HFFc6 (cell line): Measurements from ENCODE around the gene SGMS2. TPM values are rescaled to one million over a fixed set of nuclear protein-coding genes. Genes with fewer than 3 reads are reported as not detected.

Experiments
- DNase-seq: peaks from one replicate; pipeline ENCODE4 v3.0.0-alpha.2; 2018
- H3K27ac Mint-ChIP-seq: 2 replicates; pipeline ENCODE4 v1.8.0; 2020; ENCODE audit warnings: mild to moderate bottlenecking, mixed read lengths
- H3K27me3 Mint-ChIP-seq: 2 replicates; pipeline ENCODE4 v1.8.0; 2021; ENCODE audit warnings: mild to moderate bottlenecking, moderate library complexity, mixed read lengths; ENCODE audit not compliant: insufficient read depth
- H3K36me3 Mint-ChIP-seq: 2 replicates; pipeline ENCODE4 v1.8.0; 2021; ENCODE audit warnings: low read depth, mixed read lengths
- H3K4me1 Mint-ChIP-seq: 2 replicates; pipeline ENCODE4 v1.8.0; 2020; ENCODE audit warnings: low read depth, mixed read lengths
- H3K4me3 Mint-ChIP-seq: 2 replicates; pipeline ENCODE4 v1.8.0; 2020; ENCODE audit warnings: mild to moderate bottlenecking, moderate library complexity, mixed read lengths
- H3K9me3 Mint-ChIP-seq: 2 replicates; pipeline ENCODE4 v1.8.0; 2020; ENCODE audit warnings: mild to moderate bottlenecking, mixed read lengths
- total RNA-seq, 6 experiments: library from RNA; stranded (reverse); fragmentation: NEBNext Ultra II Directional; extraction: Animal tissue kit (Norgen Biotek cat#: 25700); gene quantifications; 2 replicates in 1 of 6; 3 replicates in 5 of 6; pipeline ENCODE4 v1.2.3, GENCODE V29; 2021
- TF ChIP-seq, protein P1 (sequence below): fragments of 200-600 bp; sonication (generic); IDR thresholded peaks from 2 replicates; pipeline ENCODE4 v1.5.0; 2021; ENCODE audit warnings: antibody characterized with exemption, mild to moderate bottlenecking

Gene SGMS2
- total RNA-seq, 6 experiments from 2014 or later, result 30.5 to 45.9 (median 34.7) TPM

- Mint-ChIP-seq H3K27ac (no peak overlapping the region), H3K27me3 (no peaks in the 10 kb centered on the region)
- TF ChIP-seq, protein P1, sequence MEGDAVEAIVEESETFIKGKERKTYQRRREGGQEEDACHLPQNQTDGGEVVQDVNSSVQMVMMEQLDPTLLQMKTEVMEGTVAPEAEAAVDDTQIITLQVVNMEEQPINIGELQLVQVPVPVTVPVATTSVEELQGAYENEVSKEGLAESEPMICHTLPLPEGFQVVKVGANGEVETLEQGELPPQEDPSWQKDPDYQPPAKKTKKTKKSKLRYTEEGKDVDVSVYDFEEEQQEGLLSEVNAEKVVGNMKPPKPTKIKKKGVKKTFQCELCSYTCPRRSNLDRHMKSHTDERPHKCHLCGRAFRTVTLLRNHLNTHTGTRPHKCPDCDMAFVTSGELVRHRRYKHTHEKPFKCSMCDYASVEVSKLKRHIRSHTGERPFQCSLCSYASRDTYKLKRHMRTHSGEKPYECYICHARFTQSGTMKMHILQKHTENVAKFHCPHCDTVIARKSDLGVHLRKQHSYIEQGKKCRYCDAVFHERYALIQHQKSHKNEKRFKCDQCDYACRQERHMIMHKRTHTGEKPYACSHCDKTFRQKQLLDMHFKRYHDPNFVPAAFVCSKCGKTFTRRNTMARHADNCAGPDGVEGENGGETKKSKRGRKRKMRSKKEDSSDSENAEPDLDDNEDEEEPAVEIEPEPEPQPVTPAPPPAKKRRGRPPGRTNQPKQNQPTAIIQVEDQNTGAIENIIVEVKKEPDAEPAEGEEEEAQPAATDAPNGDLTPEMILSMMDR, result no peak
Observed at GRCh38 chr4:107837317-107837716, 12.6 kb downstream of the SGMS2 start.

GRCh38 chr4:107837776-107838618 is 13.3 kb downstream of the SGMS2 start:
- no peak for DNase-seq
- Mint-ChIP-seq H3K9me3 (no peaks in the 10 kb centered on the region), H3K4me1 (peaks cover 11% of the 10 kb centered on the region), H3K4me3 (no peak overlapping the region), H3K36me3 (peaks cover 4% of the 10 kb centered on the region; the same call in 1 of the 2 replicates), H3K27me3 (no peaks in the 10 kb centered on the region), H3K27ac (no peak overlapping the region)
- TF ChIP-seq, protein P1, result no peak

More at GRCh38 chr4:107837317-107837716, 12.6 kb downstream of the SGMS2 start:
- no peaks in the 10 kb centered on the region for H3K9me3 Mint-ChIP-seq
- H3K4me3 Mint-ChIP-seq, result no peak overlapping the region
- peaks cover 4% of the 10 kb centered on the region; the same call in 1 of the 2 replicates for H3K36me3 Mint-ChIP-seq
- no peak for DNase-seq
- peaks cover 11% of the 10 kb centered on the region for H3K4me1 Mint-ChIP-seq

GRCh38 chr4:107838861-107839565 is 14.3 kb downstream of the SGMS2 start:
- TF ChIP-seq, protein P1, result no peak
- peaks cover 11% of the 10 kb centered on the region for H3K4me1 Mint-ChIP-seq
- no peaks in the 10 kb centered on the region for H3K9me3 Mint-ChIP-seq
- DNase-seq, result no peak
- H3K36me3 Mint-ChIP-seq, result no peaks in the 10 kb centered on the region; the same call in 1 of the 2 replicates
- H3K27ac Mint-ChIP-seq, result no peak overlapping the region
- H3K27me3 Mint-ChIP-seq, result no peaks in the 10 kb centered on the region
- no peak overlapping the region for H3K4me3 Mint-ChIP-seq

DNA sequence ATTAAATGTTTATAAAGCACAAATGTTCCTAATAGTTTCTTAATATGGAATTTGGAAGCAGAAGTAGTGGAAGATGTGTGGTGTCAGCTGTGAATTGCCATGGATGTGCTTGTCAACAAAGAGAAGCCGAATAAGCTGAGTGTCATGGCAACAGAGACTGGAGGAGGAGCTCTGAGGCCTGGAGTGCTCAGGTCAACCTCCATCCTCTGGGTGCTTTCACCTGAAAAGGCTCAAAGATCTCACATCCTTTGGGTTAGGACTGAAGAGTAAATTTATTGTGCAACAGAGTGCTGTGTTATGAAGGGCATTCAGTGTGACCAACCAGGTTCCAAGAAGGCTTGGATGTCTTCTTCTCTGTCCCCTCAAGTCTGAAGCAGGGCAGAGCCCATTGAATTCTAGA is 18.7 kb downstream of the SGMS2 start:
- peaks cover 10% of the 10 kb centered on the region; the same call in 1 of the 2 replicates for H3K36me3 Mint-ChIP-seq
- DNase-seq, result no peak
- H3K27me3 Mint-ChIP-seq, result no peaks in the 10 kb centered on the region
- peaks cover 15% of the 10 kb centered on the region for H3K4me1 Mint-ChIP-seq
- no peak overlapping the region for H3K27ac Mint-ChIP-seq
- TF ChIP-seq, protein P1, result no peak
- H3K9me3 Mint-ChIP-seq, result peaks cover 5% of the 10 kb centered on the region; the same call in 1 of the 2 replicates
- H3K4me3 Mint-ChIP-seq, result no peak overlapping the region

DNA sequence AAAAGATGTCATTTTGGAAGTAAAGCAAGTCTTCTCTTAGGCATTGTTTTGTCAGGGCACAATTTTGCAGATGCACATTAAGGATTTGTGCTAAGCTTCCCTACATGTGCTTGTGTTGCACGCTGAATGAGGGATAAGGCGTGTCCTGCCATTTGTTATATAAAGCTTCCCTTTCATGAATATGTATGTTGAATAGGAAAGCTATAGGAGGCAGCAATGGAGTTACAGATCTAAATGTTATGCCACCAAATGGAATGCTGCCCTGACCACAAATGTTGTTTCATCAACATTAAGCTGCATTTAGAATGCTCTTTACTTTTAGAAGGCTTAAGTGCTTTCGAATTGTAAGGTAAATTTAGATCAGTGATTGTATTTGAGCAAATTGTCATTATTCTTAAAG is 20.9 kb downstream of the SGMS2 start:
- DNase-seq, result no peak
- no peaks in the 10 kb centered on the region for H3K27me3 Mint-ChIP-seq
- no peak overlapping the region for H3K4me3 Mint-ChIP-seq
- peaks cover 10% of the 10 kb centered on the region; the same call in 1 of the 2 replicates for H3K36me3 Mint-ChIP-seq
- H3K9me3 Mint-ChIP-seq, result peaks cover 5% of the 10 kb centered on the region; the same call in 1 of the 2 replicates
- TF ChIP-seq, protein P1, result no peak
- no peak overlapping the region for H3K27ac Mint-ChIP-seq
- peaks cover 15% of the 10 kb centered on the region for H3K4me1 Mint-ChIP-seq
